WTC11 (cell line): ENCODE measurements around the gene MZF1. TPM values are rescaled to one million over a fixed set of nuclear protein-coding genes. Genes with fewer than 3 reads are reported as not detected.
"Not testable (repeated sequence)": the region's sequence is repeated elsewhere in the genome, so short reads cannot be mapped to it uniquely, and the experiment has no call there.

Experiments used
- ATAC-seq: fragments of 200-7000 bp; cut with Tn5 transposase; 2 replicates; pipeline ENCODE4 v1.10.0; 2021; ENCODE audit warnings: mild to moderate bottlenecking, moderate library complexity
- CTCF ChIA-PET: fragments of 300-600 bp; sonication (Branson Sonifier 250); formaldehyde crosslinking; loops from one replicate; lab custom pipeline; 2021; ENCODE audit warnings: antibody characterized with exemption; lab: Charles Lee
- POLR2A ChIA-PET: fragments of 350-600 bp; sonication (Branson Sonifier 250); formaldehyde crosslinking; loops from one replicate; lab custom pipeline; 2021; ENCODE audit warnings: antibody characterized with exemption; lab: Charles Lee
- DNase-seq: peaks from one replicate; pipeline ENCODE4 v3.0.0; 2021; ENCODE audit warnings: low spot score
- H3K27ac Mint-ChIP-seq: 2 replicates; pipeline ENCODE4 v1.8.0; 2021; ENCODE audit warnings: mixed read lengths
- H3K27me3 Mint-ChIP-seq: 2 replicates; pipeline ENCODE4 v1.8.0; 2021; ENCODE audit warnings: low read depth, mild to moderate bottlenecking, moderate library complexity, mixed read lengths
- H3K36me3 Mint-ChIP-seq: 2 replicates; pipeline ENCODE4 v1.8.0; 2021; ENCODE audit warnings: mixed read lengths
- H3K4me1 Mint-ChIP-seq: 2 replicates; pipeline ENCODE4 v1.8.0; 2022; ENCODE audit warnings: mixed read lengths
- H3K4me3 Mint-ChIP-seq: 2 replicates; pipeline ENCODE4 v1.8.0; 2021; ENCODE audit warnings: mild to moderate bottlenecking, moderate library complexity, mixed read lengths
- H3K9me3 Mint-ChIP-seq: 2 replicates; pipeline ENCODE4 v1.8.0; 2021; ENCODE audit warnings: mixed read lengths
- ATF1 ChIP-seq: sonication (generic); formaldehyde crosslinking; IDR thresholded peaks from 2 replicates; pipeline ENCODE4 v1.8.1; 2023; ENCODE audit warnings: mild to moderate bottlenecking, moderate library complexity, missing genetic modification reagents
- E2F5 ChIP-seq: sonication (generic); formaldehyde crosslinking; IDR thresholded peaks from 2 replicates; pipeline ENCODE4 v1.8.1; 2022; ENCODE audit warnings: mild to moderate bottlenecking, moderate library complexity, missing genetic modification reagents
- ETV6 ChIP-seq: sonication (generic); formaldehyde crosslinking; IDR thresholded peaks from 2 replicates; pipeline ENCODE4 v1.8.1; 2022; ENCODE audit warnings: mild to moderate bottlenecking, missing genetic modification reagents
- FOXJ3 ChIP-seq: sonication (generic); formaldehyde crosslinking; IDR thresholded peaks from 2 replicates; pipeline ENCODE4 v1.9.0; 2021; ENCODE audit warnings: missing genetic modification reagents, mild to moderate bottlenecking, borderline replicate concordance
- FOXK1 ChIP-seq: sonication (generic); formaldehyde crosslinking; IDR thresholded peaks from 2 replicates; pipeline ENCODE4 v1.8.0; 2022; ENCODE audit warnings: mild to moderate bottlenecking, moderate library complexity, missing genetic modification reagents
- FOXP1 ChIP-seq: sonication (generic); formaldehyde crosslinking; IDR thresholded peaks from 2 replicates; pipeline ENCODE4 v1.8.0; 2022; ENCODE audit warnings: missing genetic modification reagents, mild to moderate bottlenecking, moderate library complexity, borderline replicate concordance
- FOXP4 ChIP-seq: sonication (generic); formaldehyde crosslinking; IDR thresholded peaks from 2 replicates; pipeline ENCODE4 v1.8.0; 2022; ENCODE audit warnings: mild to moderate bottlenecking, missing genetic modification reagents
- HMGXB4 ChIP-seq: sonication (generic); formaldehyde crosslinking; IDR thresholded peaks from 2 replicates; pipeline ENCODE4 v1.8.1; 2023; ENCODE audit warnings: mild to moderate bottlenecking, moderate library complexity, missing genetic modification reagents
- SP1 ChIP-seq: sonication (generic); formaldehyde crosslinking; conservative IDR thresholded peaks from 2 replicates; pipeline ENCODE4 v1.8.1; 2022; ENCODE audit warnings: missing genetic modification reagents
- TCF7 ChIP-seq: sonication (generic); formaldehyde crosslinking; IDR thresholded peaks from 2 replicates; pipeline ENCODE4 v1.8.0; 2022; ENCODE audit warnings: mild to moderate bottlenecking, low read depth, missing genetic modification reagents, moderate library complexity
- TEAD1 ChIP-seq: sonication (generic); formaldehyde crosslinking; IDR thresholded peaks from 2 replicates; pipeline ENCODE4 v1.8.0; 2022; ENCODE audit warnings: mild to moderate bottlenecking, missing genetic modification reagents
- TP53 ChIP-seq: sonication (generic); formaldehyde crosslinking; IDR thresholded peaks from 2 replicates; pipeline ENCODE4 v1.8.1; 2023; ENCODE audit warnings: mild to moderate bottlenecking, missing genetic modification reagents
- USF1 ChIP-seq: sonication (generic); formaldehyde crosslinking; IDR thresholded peaks from 2 replicates; pipeline ENCODE4 v1.8.0; 2022; ENCODE audit warnings: mild to moderate bottlenecking, missing genetic modification reagents
- ZBTB21 ChIP-seq: sonication (generic); formaldehyde crosslinking; IDR thresholded peaks from 2 replicates; pipeline ENCODE4 v1.8.1; 2023; ENCODE audit warnings: mild to moderate bottlenecking, missing genetic modification reagents, borderline replicate concordance
- ZNF232 ChIP-seq: sonication (generic); formaldehyde crosslinking; IDR thresholded peaks from 2 replicates; pipeline ENCODE4 v1.8.0; 2022; ENCODE audit warnings: mild to moderate bottlenecking, missing genetic modification reagents
- ZNF263 ChIP-seq: sonication (generic); formaldehyde crosslinking; IDR thresholded peaks from 2 replicates; pipeline ENCODE4 v1.8.1; 2022; ENCODE audit warnings: low read depth, mild to moderate bottlenecking, moderate library complexity, missing genetic modification reagents
- total RNA-seq: library from RNA; stranded (reverse); gene quantifications from 3 replicates; pipeline ENCODE4 v1.2.3, GENCODE V29; 2021
- TF ChIP-seq, protein P1 (sequence below): sonication (generic); formaldehyde crosslinking; IDR thresholded peaks from 2 replicates; pipeline ENCODE4 v1.8.0; 2022; ENCODE audit warnings: mild to moderate bottlenecking, missing genetic modification reagents
- TF ChIP-seq, protein P2 (sequence below): fragments of 250-450 bp; sonication (Bioruptor Pico); IDR thresholded peaks from 2 replicates; pipeline ENCODE4 v1.9.0; 2021; ENCODE audit warnings: mild to moderate bottlenecking
- TF ChIP-seq, protein P3 (sequence below): sonication (generic); formaldehyde crosslinking; IDR thresholded peaks from 2 replicates; pipeline ENCODE4 v1.8.1; 2023; ENCODE audit warnings: mild to moderate bottlenecking, missing genetic modification reagents, moderate library complexity
- TF ChIP-seq, protein P4 (sequence below): sonication (generic); formaldehyde crosslinking; IDR thresholded peaks from 2 replicates; pipeline ENCODE4 v1.8.0; 2022; ENCODE audit warnings: mild to moderate bottlenecking, missing genetic modification reagents

MZF1 gene
- total RNA-seq, 1 experiment from 2014 or later = 22.2 TPM

- peak; percentile 84 for TF ChIP-seq E2F5
- TF ChIP-seq, protein P1, sequence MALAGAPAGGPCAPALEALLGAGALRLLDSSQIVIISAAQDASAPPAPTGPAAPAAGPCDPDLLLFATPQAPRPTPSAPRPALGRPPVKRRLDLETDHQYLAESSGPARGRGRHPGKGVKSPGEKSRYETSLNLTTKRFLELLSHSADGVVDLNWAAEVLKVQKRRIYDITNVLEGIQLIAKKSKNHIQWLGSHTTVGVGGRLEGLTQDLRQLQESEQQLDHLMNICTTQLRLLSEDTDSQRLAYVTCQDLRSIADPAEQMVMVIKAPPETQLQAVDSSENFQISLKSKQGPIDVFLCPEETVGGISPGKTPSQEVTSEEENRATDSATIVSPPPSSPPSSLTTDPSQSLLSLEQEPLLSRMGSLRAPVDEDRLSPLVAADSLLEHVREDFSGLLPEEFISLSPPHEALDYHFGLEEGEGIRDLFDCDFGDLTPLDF (CRISPR knock-in tag) = no peak
- TF ChIP-seq, protein P2, sequence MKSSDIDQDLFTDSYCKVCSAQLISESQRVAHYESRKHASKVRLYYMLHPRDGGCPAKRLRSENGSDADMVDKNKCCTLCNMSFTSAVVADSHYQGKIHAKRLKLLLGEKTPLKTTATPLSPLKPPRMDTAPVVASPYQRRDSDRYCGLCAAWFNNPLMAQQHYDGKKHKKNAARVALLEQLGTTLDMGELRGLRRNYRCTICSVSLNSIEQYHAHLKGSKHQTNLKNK = 0 out of 2 replicates have a peak, but pooled peaks have one; percentile 56
- TF ChIP-seq USF1 (CRISPR knock-in tag) = 0 out of 2 replicates have a peak, but pooled peaks have one; percentile 31
- TF ChIP-seq FOXP4 (CRISPR knock-in tag) = peak; percentile 45; the same call in 1 of the 2 replicates
- TF ChIP-seq TP53 (CRISPR knock-in tag) = no peak; the same call in 1 of the 2 replicates
- peak; percentile 62; the same call in 1 of the 2 replicates for TF ChIP-seq FOXK1 (CRISPR knock-in tag)
- TF ChIP-seq ATF1 (CRISPR knock-in tag) = peak; percentile 75; the same call in 1 of the 2 replicates
- TF ChIP-seq, protein P3, sequence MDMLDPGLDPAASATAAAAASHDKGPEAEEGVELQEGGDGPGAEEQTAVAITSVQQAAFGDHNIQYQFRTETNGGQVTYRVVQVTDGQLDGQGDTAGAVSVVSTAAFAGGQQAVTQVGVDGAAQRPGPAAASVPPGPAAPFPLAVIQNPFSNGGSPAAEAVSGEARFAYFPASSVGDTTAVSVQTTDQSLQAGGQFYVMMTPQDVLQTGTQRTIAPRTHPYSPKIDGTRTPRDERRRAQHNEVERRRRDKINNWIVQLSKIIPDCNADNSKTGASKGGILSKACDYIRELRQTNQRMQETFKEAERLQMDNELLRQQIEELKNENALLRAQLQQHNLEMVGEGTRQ = peak; percentile 36; the same call in 1 of the 2 replicates
- 0 out of 2 replicates have a peak, but pooled peaks have one; percentile 42 for TF ChIP-seq ZNF232 (CRISPR knock-in tag)
- TF ChIP-seq FOXJ3 (CRISPR knock-in tag) = no peak
- peak; percentile 60 for TF ChIP-seq FOXP1 (CRISPR knock-in tag)
- no peak; the same call in 1 of the 2 replicates for TF ChIP-seq HMGXB4
- TF ChIP-seq TCF7 (CRISPR knock-in tag) = peak; percentile 55; the same call in 1 of the 2 replicates
- TF ChIP-seq, protein P4, sequence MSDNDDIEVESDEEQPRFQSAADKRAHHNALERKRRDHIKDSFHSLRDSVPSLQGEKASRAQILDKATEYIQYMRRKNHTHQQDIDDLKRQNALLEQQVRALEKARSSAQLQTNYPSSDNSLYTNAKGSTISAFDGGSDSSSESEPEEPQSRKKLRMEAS (CRISPR knock-in tag) = peak; percentile 49; the same call in 1 of the 2 replicates
- peak; percentile 57; the same call in 1 of the 2 replicates for TF ChIP-seq ETV6
- TF ChIP-seq ZBTB21 (CRISPR knock-in tag) = peak; percentile 69; the same call in 1 of the 2 replicates
- peak; percentile 83; the same call in 1 of the 2 replicates for TF ChIP-seq SP1 (CRISPR knock-in tag)
- 0 out of 2 replicates have a peak, but pooled peaks have one; percentile 29 for TF ChIP-seq TEAD1 (CRISPR knock-in tag)
- no peak for TF ChIP-seq ZNF263 (CRISPR knock-in tag)
- TF ChIP-seq, all 79 proteins: peak for 24
These were observed 29.1 kb downstream of the MZF1 start, which contains the start of gene TRIM28 (continued) for GRCh38 chr19:58543826-58544590.

DNA sequence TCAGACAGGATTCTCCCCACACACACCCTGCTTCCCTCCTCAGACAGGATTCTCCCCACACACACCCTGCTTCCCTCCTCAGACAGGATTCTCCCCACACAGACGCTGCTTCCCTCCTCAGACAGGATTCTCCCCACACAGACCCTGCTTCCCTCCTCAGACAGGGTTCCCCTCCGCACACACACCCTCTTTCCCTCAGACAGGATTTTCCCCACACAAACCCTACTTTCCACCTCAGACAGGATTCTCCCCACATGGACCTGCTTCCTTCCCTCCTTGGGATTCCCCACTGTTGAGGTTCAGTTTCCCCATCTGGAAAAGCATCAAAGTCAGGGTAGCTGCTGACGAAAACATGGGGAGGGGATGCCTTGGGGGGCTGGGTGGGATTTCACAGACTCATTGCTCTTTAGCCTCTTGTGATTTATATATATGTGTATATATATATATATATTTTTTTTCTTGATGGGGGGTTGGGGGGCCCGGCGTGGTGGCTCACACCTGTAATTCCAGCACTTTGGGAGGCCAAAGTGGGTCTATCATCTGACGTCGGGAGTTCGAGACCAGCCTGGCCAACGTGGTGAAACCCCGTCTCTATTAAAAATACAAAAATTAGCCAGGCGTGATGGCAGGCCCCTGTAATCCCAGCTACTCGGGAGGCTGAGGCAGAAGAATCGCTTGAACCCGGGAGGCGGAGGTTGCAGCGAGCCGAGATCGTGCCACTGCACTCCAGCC is 30.3 kb downstream of the MZF1 start:
- not testable (repeated sequence) for DNase-seq, H3K9me3 Mint-ChIP-seq, ATAC-seq, H3K27ac Mint-ChIP-seq
- Mint-ChIP-seq H3K4me1 (peaks cover 22% of the 10 kb centered on the region), H3K27me3 (peaks cover 49% of the 10 kb centered on the region), H3K4me3 (peak overlapping the region; percentile 30), H3K36me3 (peaks cover 28% of the 10 kb centered on the region)
- CTCF ChIA-PET = interaction anchor here (0.6 to 5.9 kb wide), 3 partner anchors 24 to 324 kb away, joined by 4 to 60 read pairs (median 17); partner anchors contain the start of gene ZBTB45
- POLR2A ChIA-PET = interaction anchor here (1.5 to 3.2 kb wide), 4 partner anchors 11 to 23 kb away, joined by 12 to 30 read pairs (median 20); partner anchors contain the start of genes CHMP2A, UBE2M and ZBTB45

GRCh38 chr19:58539169-58539559 is 34.0 kb downstream of the MZF1 start:
- not testable (repeated sequence) for H3K9me3 Mint-ChIP-seq, ATAC-seq, H3K4me3 Mint-ChIP-seq, H3K27ac Mint-ChIP-seq, DNase-seq, H3K36me3 Mint-ChIP-seq
- ChIA-PET POLR2A (interaction anchor here (1.5 kb wide), 1 partner anchor 19 kb away, joined by 15 read pairs; the partner anchor contains the start of gene ZBTB45), CTCF (interaction anchor here (2.2 kb wide), 1 partner anchor 19 kb away, joined by 21 read pairs; the partner anchor contains the start of gene ZBTB45)
- Mint-ChIP-seq H3K27me3 (peaks cover 51% of the 10 kb centered on the region), H3K4me1 (peaks cover 12% of the 10 kb centered on the region)
